HepG2 (cell line): ENCODE measurements around the gene HSPB6. TPM values are rescaled to one million over a fixed set of nuclear protein-coding genes. Genes with fewer than 3 reads are reported as not detected.

ENCODE experiments used
- ATAC-seq: fragments of 200-7000 bp; cut with Tn5 transposase; 3 replicates; pipeline ENCODE4 v1.9.1; 2020; ENCODE audit warnings: mild to moderate bottlenecking, moderate library complexity
- BruUV-seq: library from RNA; stranded (reverse); fragments of 400-500 nt; replicated peaks from 2 replicates; lab custom pipeline; 2021; lab: Mats Ljungman, UMichigan
- CTCF ChIA-PET: fragments of 300-600 bp; formaldehyde crosslinking; extraction: SDS; loops from one replicate; lab custom pipeline; 2021; ENCODE audit warnings: low total read pairs, inconsistent platforms, low intra/inter-chr PET ratio; lab: Yijun Ruan, JAX
- POLR2A ChIA-PET: fragments of 350-600 bp; sonication (Branson Sonifier 250); formaldehyde crosslinking; loops from one replicate; lab custom pipeline; 2020; ENCODE audit warnings: antibody characterized with exemption, inconsistent platforms; lab: Yijun Ruan, JAX
- DNase-seq: peaks from one replicate; pipeline ENCODE4 v3.0.0-alpha.2; 2015; ENCODE audit warnings: low spot score
- FAIRE-seq: peaks from 3 replicates; lab custom pipeline; 2011; peaks lifted over from hg19 to GRCh38; lab: Jason Lieb, UNC
- H2AFZ ChIP-seq: one replicate; pipeline ENCODE4 v1.6.1; 2011; ENCODE audit warnings: low read length, inconsistent platforms
- H3K27ac ChIP-seq: fragments of 300-600 bp; 3 replicates; pipeline ENCODE4 v1.8.0; 2011; ENCODE audit warnings: mixed run types, mild to moderate bottlenecking, mixed read lengths, low read length, inconsistent platforms; ENCODE audit not compliant: insufficient read depth; ENCODE audit errors: extremely low read length
- H3K27me3 ChIP-seq, 2 experiments: fragments of 200-600 bp in 1 of 2; 2 replicates in 1 of 2; 3 replicates in 1 of 2; pipeline versions ENCODE4 v1.6.0 to v1.8.0; 2011; ENCODE audit warnings: low read length in 2 of 2, mild to moderate bottlenecking in 2 of 2, moderate library complexity in 2 of 2, inconsistent platforms in 1 of 2; ENCODE audit not compliant: insufficient read depth in 2 of 2, control insufficient read depth in 1 of 2
- H3K36me3 ChIP-seq, 2 experiments: fragments of 200-600 bp in 1 of 2; replicated peaks in 1 of 2; 2 replicates in 1 of 2; 3 replicates in 1 of 2; pipeline versions ENCODE4 v1.5.1 to v1.8.0; 2011; ENCODE audit warnings: low read length in 2 of 2, inconsistent platforms in 1 of 2; ENCODE audit not compliant: insufficient read depth in 2 of 2, control insufficient read depth in 1 of 2
- H3K4me1 ChIP-seq: 2 replicates; pipeline ENCODE4 v1.5.1; 2012; ENCODE audit warnings: low read length, inconsistent platforms; ENCODE audit not compliant: insufficient read depth
- H3K4me2 ChIP-seq: 2 replicates; pipeline ENCODE4 v1.6.0; 2011; ENCODE audit warnings: low read depth, low read length, inconsistent platforms
- H3K4me3 ChIP-seq, 3 experiments: fragments of 200-600 bp in 1 of 3; sonication (generic), shearing (Covaris generic) in 1 of 3; replicated peaks in 1 of 3; 2 replicates each; pipeline ENCODE4 v1.5.1; 2011 to 2016; ENCODE audit warnings: low read length in 3 of 3, inconsistent platforms in 2 of 3, low read depth in 2 of 3, mild to moderate bottlenecking in 2 of 3, control low read depth in 1 of 3, mixed read lengths in 1 of 3; ENCODE audit not compliant: insufficient read depth in 1 of 3
- H3K79me2 ChIP-seq: one replicate; pipeline ENCODE4 v1.6.1; 2011; ENCODE audit warnings: low read length, inconsistent platforms; ENCODE audit not compliant: insufficient read depth
- H3K9ac ChIP-seq: 2 replicates; pipeline ENCODE4 v1.6.0; 2011; ENCODE audit warnings: mild to moderate bottlenecking, low read depth, low read length, inconsistent platforms; ENCODE audit not compliant: insufficient read depth
- H3K9me3 ChIP-seq: 2 replicates; pipeline ENCODE4 v1.5.1; 2012; ENCODE audit warnings: mild to moderate bottlenecking, low read length
- H4K20me1 ChIP-seq: 2 replicates; pipeline ENCODE4 v1.6.0; 2011; ENCODE audit warnings: inconsistent platforms, mild to moderate bottlenecking, low read length, moderate library complexity; ENCODE audit not compliant: insufficient read depth
- TBX2 ChIP-seq: sonication (generic); formaldehyde crosslinking; IDR thresholded peaks from 2 replicates; pipeline ENCODE4 v1.5.0; 2020; ENCODE audit warnings: missing genetic modification reagents, mild to moderate bottlenecking, borderline replicate concordance
- THRA ChIP-seq: sonication (generic); formaldehyde crosslinking; IDR thresholded peaks from 2 replicates; pipeline ENCODE4 v1.4.0; 2020; ENCODE audit warnings: missing genetic modification reagents, borderline replicate concordance
- TRIM22 ChIP-seq: fragments of 450-650 bp; IDR thresholded peaks from 2 replicates; pipeline ENCODE4 v1.6.1; 2017
- USF2 ChIP-seq, 2 experiments: sonication (generic) in 1 of 2; formaldehyde crosslinking in 1 of 2; IDR thresholded peaks; 2 replicates each; pipeline versions ENCODE4 v1.5.1 to v1.6.1; 2011 to 2020; ENCODE audit warnings: borderline replicate concordance in 1 of 2, low read depth in 1 of 2, low read length in 1 of 2, mild to moderate bottlenecking in 1 of 2, missing genetic modification reagents in 1 of 2, moderate library complexity in 1 of 2
- ZNF251 ChIP-seq: sonication (generic); formaldehyde crosslinking; IDR thresholded peaks from 2 replicates; pipeline ENCODE4 v1.9.0; 2021; ENCODE audit warnings: mild to moderate bottlenecking, missing genetic modification reagents
- ZNF30 ChIP-seq: sonication (generic); formaldehyde crosslinking; IDR thresholded peaks from 2 replicates; pipeline ENCODE4 v1.5.0; 2020; ENCODE audit warnings: mild to moderate bottlenecking, missing genetic modification reagents
- ZNF724P ChIP-seq: sonication (generic); formaldehyde crosslinking; IDR thresholded peaks from 2 replicates; pipeline ENCODE4 v1.8.0; 2022; ENCODE audit warnings: missing genetic modification reagents, borderline replicate concordance
- ZNF850 ChIP-seq: sonication (generic); formaldehyde crosslinking; conservative IDR thresholded peaks from 2 replicates; pipeline ENCODE4 v1.9.0; 2021; ENCODE audit warnings: mild to moderate bottlenecking, missing genetic modification reagents
- ZSCAN31 ChIP-seq: sonication (generic); formaldehyde crosslinking; IDR thresholded peaks from 2 replicates; pipeline ENCODE4 v1.5.0; 2020; ENCODE audit warnings: low read depth, mild to moderate bottlenecking, missing genetic modification reagents
- WGBS: methylation state at CpG from one replicate; pipeline ENCODE4 v1.1.6; 2017; ENCODE audit warnings: low lambda C conversion rate; 5-methylcytosine and 5-hydroxymethylcytosine counted together
- in situ Hi-C: cut with HindIII; loops from 2 replicates; pipeline ENCODE4 v1.10.0; 2017; ENCODE audit warnings: low pct_unique_long_range_greater_than_20kb; ENCODE audit not compliant: extremely low pct_ligation_motif_present
- intact Hi-C: fragments of 100-400 bp; cut with micrococcal nuclease; formaldehyde crosslinking; loops from one replicate; pipeline ENCODE4 v1.10.0; 2022; ENCODE audit not compliant: unreplicated experiment
- polyA plus RNA-seq, 8 experiments: library from polyadenylated mRNA; depleted of rRNA in 3 of 8; stranded (reverse) in 7 of 8; unstranded in 1 of 8; fragments of >200 nt; fragmentation: Illumina TruSeq in 4 of 8; extraction: Trizol in 4 of 8; gene quantifications; 2 replicates each; pipeline versions ENCODE4 v1.2.1 to v1.2.3, GENCODE V29; 2011 to 2016; ENCODE audit warnings: low read depth in 4 of 8, missing spikeins in 1 of 8, mixed read lengths in 1 of 8; ENCODE audit not compliant: insufficient read depth in 1 of 8
- total RNA-seq, 5 experiments: library from RNA; depleted of rRNA; stranded (reverse); fragments of >200 nt; fragmentation: Illumina TruSeq; extraction: Trizol; gene quantifications; 2 replicates each; pipeline ENCODE4 v1.2.3, GENCODE V29; 2016; ENCODE audit warnings: low read depth in 1 of 5

HSPB6 gene
- total and polyA plus RNA-seq, 2 of the 13 experiments (the other 11 are each of a cell fraction or from before 2014, with no cell fraction given), result 0.18 TPM; not detected in 1

DNA sequence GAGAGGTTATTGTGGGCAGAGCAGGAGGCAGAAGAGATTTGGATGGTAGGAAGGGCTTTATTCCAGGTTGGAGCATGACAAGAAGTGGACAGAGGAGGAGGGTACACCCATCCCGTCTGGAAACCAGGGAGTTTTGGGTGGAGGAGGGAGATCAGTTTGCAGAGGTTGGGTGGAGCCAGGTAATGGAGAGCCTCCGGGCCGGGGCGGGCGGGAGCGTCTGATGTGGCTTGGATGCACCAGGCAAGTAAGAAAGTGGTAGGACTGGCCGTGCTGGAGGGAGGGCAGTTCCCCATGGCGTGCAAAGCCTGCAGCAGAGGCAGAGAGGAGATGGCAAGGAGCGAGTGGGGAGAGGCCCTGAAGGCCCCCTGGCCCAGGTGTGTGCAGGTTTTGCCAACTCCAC lies 25.5 kb downstream of the HSPB6 start:
- Histone ChIP-seq H3K27ac (no peak overlapping the region), H3K4me1 (no peaks in the 10 kb centered on the region), H3K4me3 (no peak overlapping the region), H3K9ac (no peak overlapping the region), H3K79me2 (no peaks in the 10 kb centered on the region), H4K20me1 (no peaks in the 10 kb centered on the region), H2AFZ (no peak overlapping the region), H3K27me3 (no peaks in the 10 kb centered on the region), H3K4me2 (no peak overlapping the region), H3K36me3 (peaks cover 50 to 91% of the 10 kb centered on the region in 2 experiments; a peak in 4 of 5 replicates), H3K9me3 (no peaks in the 10 kb centered on the region)
- in situ Hi-C loops (no loop called here), intact Hi-C loops (no loop called here)
- TF ChIP-seq TRIM22 (no peak), TBX2 (CRISPR knock-in tag) (no peak), THRA (no peak), ZNF850 (CRISPR knock-in tag) (no peak)
- CTCF ChIA-PET, result no interaction called here
- DNase-seq (no peak), FAIRE-seq (no peak), ATAC-seq (no peak)
- 94% methylated on average over 9 of the region's 9 CpGs for WGBS
- BruUV-seq, result no TSS peak
- POLR2A ChIA-PET, result interaction anchor here (1.3 to 3.6 kb wide), 2 partner anchors 9 to 12 kb away, joined by 4 to 11 read pairs; no protein-coding TSS in a partner anchor

DNA sequence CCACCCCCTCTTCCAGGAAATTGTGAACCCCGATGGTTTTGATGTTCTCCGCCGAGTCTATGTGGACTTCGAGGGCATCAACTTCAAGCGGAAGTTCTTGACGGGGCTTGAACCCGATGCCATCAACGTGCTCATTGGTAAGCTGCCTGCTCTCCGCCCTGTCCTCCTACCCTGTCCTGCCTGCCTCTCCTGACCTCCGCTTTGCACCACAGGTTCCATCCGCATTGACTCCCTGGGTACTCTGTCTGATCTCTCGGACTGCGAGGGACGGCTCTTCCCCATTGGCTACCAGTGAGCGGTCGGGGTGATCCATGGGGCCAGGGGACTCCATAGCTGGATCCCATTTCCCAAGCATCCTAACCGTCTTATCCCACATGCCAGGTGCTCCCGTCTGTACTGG lies 26.5 kb downstream of the HSPB6 start:
- no peak overlapping the region for H3K4me2 ChIP-seq
- H3K4me1 ChIP-seq, result no peaks in the 10 kb centered on the region
- H2AFZ ChIP-seq, result no peak overlapping the region
- no peak for DNase-seq
- intact Hi-C loops, result no loop called here
- peaks cover 58 to 94% of the 10 kb centered on the region in 2 experiments; a peak in 4 of 5 replicates for H3K36me3 ChIP-seq
- H3K9ac ChIP-seq, result no peak overlapping the region
- no peaks in the 10 kb centered on the region for H3K9me3 ChIP-seq
- ChIA-PET CTCF (no interaction called here), POLR2A (interaction anchor here (1.0 to 3.6 kb wide), 2 partner anchors 10 to 11 kb away, joined by 3 to 11 read pairs; no protein-coding TSS in a partner anchor)
- in situ Hi-C loops, result no loop called here
- 95% methylated on average over 18 of the region's 18 CpGs for WGBS
- no peak for FAIRE-seq
- no peak overlapping the region for H3K27ac ChIP-seq
- no peak overlapping the region for H3K4me3 ChIP-seq
- no peaks in the 10 kb centered on the region for H3K27me3 ChIP-seq
- no TSS peak for BruUV-seq
- H4K20me1 ChIP-seq, result no peaks in the 10 kb centered on the region
- ATAC-seq, result no peak
- no peaks in the 10 kb centered on the region for H3K79me2 ChIP-seq
- TF ChIP-seq ZNF30 (CRISPR knock-in tag) (no peak), ZNF251 (CRISPR knock-in tag) (no peak), USF2 (IDR thresholded peaks at IDR 0.05; ENCODE audit: low read depth, low read length) (no peak), USF2 (CRISPR knock-in tag; IDR thresholded peaks at IDR 0.05; ENCODE audit: borderline replicate concordance) (no peak), ZNF724P (CRISPR knock-in tag) (no peak), ZSCAN31 (CRISPR knock-in tag) (no peak)
